Mesenchymal stem cell (in vitro differentiated cells and primary cell): ENCODE results near the gene ENG.

Source experiments
- DNase-seq: peaks from one replicate; pipeline ENCODE4 v3.0.0-alpha.2; 2013
- H2AFZ ChIP-seq: one replicate; pipeline ENCODE4 v1.6.1; 2013; ENCODE audit warnings: low read depth, mild to moderate bottlenecking, control low read depth, inconsistent platforms, low read length, moderate library complexity
- H2AK5ac ChIP-seq: 2 replicates; pipeline ENCODE4 v1.6.1; 2013; ENCODE audit warnings: low read length, moderate library complexity, mild to moderate bottlenecking, inconsistent platforms; ENCODE audit not compliant: severe bottlenecking
- H2BK120ac ChIP-seq: one replicate; pipeline ENCODE4 v1.6.1; 2013; ENCODE audit warnings: low read depth, mild to moderate bottlenecking, inconsistent platforms, low read length, moderate library complexity
- H2BK12ac ChIP-seq, 2 experiments: one replicate each; pipeline ENCODE4 v1.6.1; 2013; ENCODE audit warnings: inconsistent platforms in 2 of 2, low read length in 2 of 2, mild to moderate bottlenecking in 2 of 2, moderate library complexity in 2 of 2, control low read depth in 1 of 2
- H2BK15ac ChIP-seq: one replicate; pipeline ENCODE4 v1.6.1; 2013; ENCODE audit warnings: mild to moderate bottlenecking, low read depth, inconsistent platforms; ENCODE audit not compliant: poor library complexity, severe bottlenecking
- H2BK5ac ChIP-seq: 2 replicates; pipeline ENCODE4 v1.6.1; 2013; ENCODE audit warnings: low read depth, mild to moderate bottlenecking, low read length, control low read depth, inconsistent platforms; ENCODE audit not compliant: poor library complexity, severe bottlenecking
- H3K14ac ChIP-seq, 2 experiments: one replicate each; pipeline ENCODE4 v1.6.1; 2013; ENCODE audit warnings: inconsistent platforms in 2 of 2, low read length in 2 of 2, control low read depth in 1 of 2, mild to moderate bottlenecking in 1 of 2, moderate library complexity in 1 of 2
- H3K18ac ChIP-seq, 2 experiments: one replicate each; pipeline ENCODE4 v1.6.1; 2013; ENCODE audit warnings: inconsistent platforms in 2 of 2, low read length in 2 of 2, control low read depth in 1 of 2, low read depth in 1 of 2, mild to moderate bottlenecking in 1 of 2
- H3K23ac ChIP-seq, 2 experiments: one replicate each; pipeline ENCODE4 v1.6.1; 2013; ENCODE audit warnings: inconsistent platforms in 2 of 2, low read length in 2 of 2, mild to moderate bottlenecking in 2 of 2, moderate library complexity in 2 of 2, control low read depth in 1 of 2
- H3K27ac ChIP-seq: 2 replicates; pipeline ENCODE4 v1.5.1; 2013; ENCODE audit warnings: mild to moderate bottlenecking, moderate library complexity, low read length, control low read depth, inconsistent platforms; ENCODE audit not compliant: poor library complexity, severe bottlenecking
- H3K27me3 ChIP-seq, 2 experiments: 2 replicates each; pipeline versions ENCODE4 v1.6.1 to v1.7.0; 2013; ENCODE audit warnings: low read length in 2 of 2, mild to moderate bottlenecking in 2 of 2, moderate library complexity in 2 of 2, control low read depth in 1 of 2, inconsistent platforms in 1 of 2; ENCODE audit not compliant: control insufficient read depth in 1 of 2, insufficient read depth in 1 of 2
- H3K36me3 ChIP-seq, 2 experiments: 2 replicates each; pipeline versions ENCODE4 v1.6.1 to v1.7.0; 2013; ENCODE audit warnings: low read length in 2 of 2, control low read depth in 1 of 2, inconsistent platforms in 1 of 2, low read depth in 1 of 2, mild to moderate bottlenecking in 1 of 2; ENCODE audit not compliant: insufficient read depth in 2 of 2, control insufficient read depth in 1 of 2
- H3K4ac ChIP-seq, 2 experiments: one replicate each; pipeline ENCODE4 v1.6.1; 2013; ENCODE audit warnings: inconsistent platforms in 2 of 2, low read length in 2 of 2, mild to moderate bottlenecking in 2 of 2, moderate library complexity in 2 of 2, control low read depth in 1 of 2, low read depth in 1 of 2
- H3K4me1 ChIP-seq: 2 replicates; pipeline ENCODE4 v1.6.1; 2013; ENCODE audit warnings: low read depth, low read length, control low read depth; ENCODE audit not compliant: control insufficient read depth, insufficient read depth
- H3K4me2 ChIP-seq: 2 replicates; pipeline ENCODE4 v1.6.1; 2013; ENCODE audit warnings: low read length, mild to moderate bottlenecking, inconsistent platforms; ENCODE audit not compliant: poor library complexity, severe bottlenecking
- H3K4me3 ChIP-seq, 2 experiments: 2 replicates each; pipeline versions ENCODE4 v1.5.1 to v1.7.0; 2013; ENCODE audit warnings: low read length in 2 of 2, mild to moderate bottlenecking in 2 of 2, control low read depth in 1 of 2, low read depth in 1 of 2; ENCODE audit not compliant: insufficient read depth in 1 of 2
- H3K79me1 ChIP-seq: replicated peaks from 2 replicates; pipeline ENCODE4 v1.6.1; 2013; ENCODE audit warnings: mild to moderate bottlenecking, control low read depth, low read length, inconsistent platforms; ENCODE audit not compliant: poor library complexity, severe bottlenecking
- H3K9ac ChIP-seq: 2 replicates; pipeline ENCODE4 v1.7.0; 2013; ENCODE audit warnings: mild to moderate bottlenecking, low read length, moderate library complexity
- H3K9me3 ChIP-seq: 2 replicates; pipeline ENCODE4 v1.7.0; 2013; ENCODE audit warnings: mild to moderate bottlenecking, low read length; ENCODE audit not compliant: control insufficient read depth
- H4K8ac ChIP-seq: one replicate; pipeline ENCODE4 v1.6.1; 2013; ENCODE audit warnings: inconsistent platforms, mild to moderate bottlenecking, low read length, moderate library complexity
- H4K91ac ChIP-seq: one replicate; pipeline ENCODE4 v1.6.1; 2013; ENCODE audit warnings: mild to moderate bottlenecking, low read length, inconsistent platforms
- WGBS: methylation state at CpG from one replicate; pipeline ENCODE4 v1.1.7; 2013; ENCODE audit warnings: mixed read lengths; 5-methylcytosine and 5-hydroxymethylcytosine counted together

The ENG gene

GRCh38 chr9:127805620-127806019 is 48.8 kb downstream of the ENG start:
- Histone ChIP-seq H3K4me1 (peaks cover 24% of the 10 kb centered on the region), H3K4ac (no peak overlapping the region), H3K9me3 (no peaks in the 10 kb centered on the region), H3K36me3 (peaks cover 54 to 59% of the 10 kb centered on the region in 2 experiments), H3K9ac (peak overlapping the region; percentile 26), H4K91ac (no peak overlapping the region), H3K23ac (no peak overlapping the region), H2BK12ac (no peak overlapping the region), H2BK15ac (no peak overlapping the region), H3K79me1 (peaks cover 31% of the 10 kb centered on the region), H3K14ac (no peak overlapping the region), H3K18ac (no peak overlapping the region), H3K27me3 (no peaks in the 10 kb centered on the region), H2AK5ac (no peak overlapping the region), H3K27ac (no peak overlapping the region), H2BK120ac (no peak overlapping the region), H3K4me3 (no peak overlapping the region), H4K8ac (no peak overlapping the region), H3K4me2 (no peak overlapping the region), H2AFZ (no peak overlapping the region), H2BK5ac (no peak overlapping the region)
- DNase-seq: no peak
- WGBS: 77% methylated on average over 8 of the region's 8 CpGs

DNA sequence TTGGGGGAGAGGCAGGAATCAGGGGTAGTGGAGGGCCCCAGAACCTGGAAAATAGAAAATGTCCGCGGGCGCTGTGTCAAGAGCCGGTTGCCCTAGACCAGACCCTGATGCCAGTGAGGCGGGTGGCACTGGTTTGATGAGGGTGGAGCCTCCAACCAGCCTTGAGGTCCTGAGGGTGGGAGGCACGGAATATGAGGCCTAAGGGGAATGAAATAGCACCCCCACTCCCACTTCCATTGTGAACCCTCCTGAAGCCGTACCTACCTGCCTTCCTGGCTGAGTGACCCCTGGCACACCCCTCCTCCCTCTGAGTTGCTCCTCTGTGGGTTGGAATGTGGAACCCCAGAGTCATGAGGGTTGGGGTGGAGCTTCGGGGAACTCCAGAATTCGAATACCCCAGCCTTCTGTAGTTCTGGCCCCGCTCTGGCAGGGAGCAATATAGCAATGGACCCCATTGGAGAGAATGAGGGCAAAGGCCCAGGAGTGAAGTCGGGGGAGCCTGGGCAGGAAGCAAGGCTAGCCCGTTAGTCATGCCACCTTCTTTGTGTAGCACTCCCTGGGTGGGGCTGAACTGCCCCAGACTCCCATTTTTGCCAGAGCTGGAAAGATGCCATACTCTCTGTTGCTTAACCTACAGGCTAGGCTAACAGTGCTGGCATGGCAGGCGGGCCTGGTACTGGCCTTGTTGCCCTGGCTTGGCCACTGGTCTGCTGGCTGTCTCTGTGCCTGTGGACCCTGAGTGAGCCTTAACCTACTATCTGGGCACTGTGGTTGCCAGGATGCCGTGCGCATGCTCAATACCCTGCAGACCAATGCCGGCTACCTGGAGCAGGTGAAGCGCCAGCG is 50.7 kb downstream of the ENG start:
- Histone ChIP-seq H3K27ac (peak overlapping the region; percentile 80), H3K18ac (peak overlapping the region; percentile 0 to 89), H2AK5ac (peak overlapping the region; percentile 78), H3K4me1 (peaks cover 16% of the 10 kb centered on the region), H4K91ac (peak overlapping the region; percentile 89), H3K14ac (peak overlapping the region in 1 of 2 experiments; percentile 88), H3K4me3 (peak overlapping the region; percentile 86 to 97), H2BK12ac (peak overlapping the region in 1 of 2 experiments; percentile 91), H3K4ac (peak overlapping the region; percentile 1 to 96), H2BK5ac (peak overlapping the region; percentile 11), H3K9me3 (no peaks in the 10 kb centered on the region), H4K8ac (peak overlapping the region; percentile 59), H3K36me3 (peaks cover 36 to 43% of the 10 kb centered on the region in 2 experiments), H2AFZ (no peak overlapping the region), H3K9ac (peak overlapping the region; percentile 99), H3K4me2 (peak overlapping the region; percentile 87), H2BK120ac (no peak overlapping the region), H3K27me3 (no peaks in the 10 kb centered on the region), H2BK15ac (peak overlapping the region; percentile 52), H3K79me1 (peaks cover 20% of the 10 kb centered on the region), H3K23ac (peak overlapping the region in 1 of 2 experiments; percentile 67)
- DNase-seq: peak; percentile 30
- WGBS: 74% methylated on average over 15 of the region's 18 CpGs

GRCh38 chr9:127802576-127803443 is 51.6 kb downstream of the ENG start, which contains the start of gene FPGS:
TSS of gene FPGS (plus strand) at chr9:127802882. CDS start at chr9:127802925, 43 bp downstream.
- peak within 1 kb of the TSS in 1 of 2 experiments; percentile 67 for H3K23ac ChIP-seq
- H3K18ac ChIP-seq: peak within 1 kb of the TSS; percentile 86 to 89
- H2BK5ac ChIP-seq: peak within 1 kb of the TSS; percentile 74
- peak within 1 kb of the TSS; percentile 82 for H2BK15ac ChIP-seq
- peak within 1 kb of the TSS in 1 of 2 experiments; percentile 88 for H3K14ac ChIP-seq
- peaks cover 16% of the 10 kb centered on the region for H3K4me1 ChIP-seq
- peak within 1 kb of the TSS; percentile 35 to 96 for H3K4ac ChIP-seq
- H2BK120ac ChIP-seq: peak within 1 kb of the TSS; percentile 22
- H3K27me3 ChIP-seq: no peaks in the 10 kb centered on the region
- H3K36me3 ChIP-seq: peaks cover 27 to 34% of the 10 kb centered on the region in 2 experiments
- H3K27ac ChIP-seq: peak within 1 kb of the TSS; percentile 80
- peak within 1 kb of the TSS; percentile 0 for H2AK5ac ChIP-seq
- H3K4me2 ChIP-seq: peak within 1 kb of the TSS; percentile 92
- no peaks in the 10 kb centered on the region for H3K9me3 ChIP-seq
- H2BK12ac ChIP-seq: peak within 1 kb of the TSS; percentile 83 to 86
- peak within 1 kb of the TSS; percentile 99 for H3K9ac ChIP-seq
- H4K91ac ChIP-seq: peak within 1 kb of the TSS; percentile 92
- H4K8ac ChIP-seq: peak within 1 kb of the TSS; percentile 95
- H2AFZ ChIP-seq: peak within 1 kb of the TSS; percentile 46
- H3K4me3 ChIP-seq: peak within 1 kb of the TSS; percentile 86 to 97
- peak; percentile 88 for DNase-seq
- under 1% methylated on average over 53 of the region's 83 CpGs for WGBS
- peaks cover 13% of the 10 kb centered on the region for H3K79me1 ChIP-seq
